Measurements from ENCODE around the gene WNT10A. TPM values are rescaled to one million over a fixed set of nuclear protein-coding genes. Genes with fewer than 3 reads are reported as not detected.
"Not testable (repeated sequence)": the region's sequence is repeated elsewhere in the genome, so short reads cannot be mapped to it uniquely, and the experiment has no call there.

The WNT10A gene
- total RNA-seq (2014; rRNA removed; shearing (Covaris generic)) = 0.12 and 1.4 TPM in 2 replicates

GRCh38 chr2:218880102-218880858 lies at the start of gene WNT10A:
WNT10A (plus strand) TSS chr2:218880852; CDS start chr2:218880996, 144 bp downstream.
- in situ Hi-C loops (cut with HindIII; ENCODE audit: low sequenced_read_pairs) = no loop called here
- DNase-seq (ENCODE audit: low spot score) = no peak

- in situ Hi-C loops (cut with HindIII; ENCODE audit: low sequenced_read_pairs) = no loop called here
- DNase-seq (ENCODE audit: low spot score) = no peak
Measured at GRCh38 chr2:218831378-218831990, 49.2 kb upstream of the WNT10A start, which contains the start of gene PRKAG3. PRKAG3 (minus strand) TSS chr2:218831803.

- no peak for DNase-seq (ENCODE audit: low spot score)
- in situ Hi-C loops (cut with HindIII; ENCODE audit: low sequenced_read_pairs) = no loop called here
Measured at GRCh38 chr2:218832081-218832480, 48.6 kb upstream of the WNT10A start.

- in situ Hi-C loops (cut with HindIII; ENCODE audit: low sequenced_read_pairs) = no loop called here
Measured at GRCh38 chr2:218832520-218832919, 48.1 kb upstream of the WNT10A start.

GRCh38 chr2:218833023-218833609 lies 47.5 kb upstream of the WNT10A start:
- in situ Hi-C loops (cut with HindIII; ENCODE audit: low sequenced_read_pairs) = no loop called here
- no peak for DNase-seq (ENCODE audit: low spot score)

More at GRCh38 chr2:218832520-218832919, 48.1 kb upstream of the WNT10A start:
- DNase-seq (ENCODE audit: low spot score) = no peak

- DNase-seq (ENCODE audit: low spot score) = no peak
- in situ Hi-C loops (cut with HindIII; ENCODE audit: low sequenced_read_pairs) = no loop called here
Measured at GRCh38 chr2:218834685-218835084, 46.0 kb upstream of the WNT10A start.

- in situ Hi-C loops (cut with HindIII; ENCODE audit: low sequenced_read_pairs) = no loop called here
- no peak for DNase-seq (ENCODE audit: low spot score)
Measured at GRCh38 chr2:218837495-218837894, 43.2 kb upstream of the WNT10A start.

GRCh38 chr2:218839430-218839829 lies 41.2 kb upstream of the WNT10A start:
- DNase-seq (ENCODE audit: low spot score) = no peak
- in situ Hi-C loops (cut with HindIII; ENCODE audit: low sequenced_read_pairs) = no loop called here

- in situ Hi-C loops (cut with HindIII; ENCODE audit: low sequenced_read_pairs) = no loop called here
- DNase-seq (ENCODE audit: low spot score) = no peak
Measured at GRCh38 chr2:218839888-218840287, 40.8 kb upstream of the WNT10A start.

- in situ Hi-C loops (cut with HindIII; ENCODE audit: low sequenced_read_pairs) = not testable (repeated sequence)
Measured at GRCh38 chr2:218844334-218844733, 36.3 kb upstream of the WNT10A start.

GRCh38 chr2:218846963-218847362 lies 33.7 kb upstream of the WNT10A start:
- DNase-seq (ENCODE audit: low spot score); in situ Hi-C loops (cut with HindIII; ENCODE audit: low sequenced_read_pairs): not testable (repeated sequence)

More at GRCh38 chr2:218844334-218844733, 36.3 kb upstream of the WNT10A start:
- DNase-seq (ENCODE audit: low spot score) = not testable (repeated sequence)

GRCh38 chr2:218849721-218850120 lies 30.9 kb upstream of the WNT10A start:
- DNase-seq (ENCODE audit: low spot score) = no peak
- in situ Hi-C loops (cut with HindIII; ENCODE audit: low sequenced_read_pairs) = no loop called here

- DNase-seq (ENCODE audit: low spot score) = no peak
Measured at GRCh38 chr2:218850796-218851195, 29.9 kb upstream of the WNT10A start.

GRCh38 chr2:218851286-218851685 lies 29.4 kb upstream of the WNT10A start:
- in situ Hi-C loops (cut with HindIII; ENCODE audit: low sequenced_read_pairs) = no loop called here

More at GRCh38 chr2:218850796-218851195, 29.9 kb upstream of the WNT10A start:
- in situ Hi-C loops (cut with HindIII; ENCODE audit: low sequenced_read_pairs) = no loop called here

GRCh38 chr2:218852911-218853667 lies 27.6 kb upstream of the WNT10A start:
- in situ Hi-C loops (cut with HindIII; ENCODE audit: low sequenced_read_pairs) = no loop called here
- peak; percentile 27 for DNase-seq (ENCODE audit: low spot score)

More at GRCh38 chr2:218851286-218851685, 29.4 kb upstream of the WNT10A start:
- DNase-seq (ENCODE audit: low spot score) = no peak

GRCh38 chr2:218853766-218854165 lies 26.9 kb upstream of the WNT10A start:
- DNase-seq (ENCODE audit: low spot score) = no peak
- in situ Hi-C loops (cut with HindIII; ENCODE audit: low sequenced_read_pairs) = no loop called here

- in situ Hi-C loops (cut with HindIII; ENCODE audit: low sequenced_read_pairs) = no loop called here
Measured at GRCh38 chr2:218854860-218855259, 25.8 kb upstream of the WNT10A start.

GRCh38 chr2:218855305-218856166 lies 25.1 kb upstream of the WNT10A start:
- no peak for DNase-seq (ENCODE audit: low spot score)
- in situ Hi-C loops (cut with HindIII; ENCODE audit: low sequenced_read_pairs) = no loop called here

More at GRCh38 chr2:218854860-218855259, 25.8 kb upstream of the WNT10A start:
- DNase-seq (ENCODE audit: low spot score) = no peak
